HG02840 (cell line): Measurements from ENCODE around the gene GALNT11.

Source experiments
- ATAC-seq: cut with Tn5 transposase; IDR thresholded peaks from one replicate; pipeline ENCODE4 v1.9.1; 2021; ENCODE audit warnings: mild to moderate bottlenecking, moderate library complexity, moderate number of reproducible peaks; ENCODE audit not compliant: unreplicated experiment, low FRiP score

Gene GALNT11

DNA sequence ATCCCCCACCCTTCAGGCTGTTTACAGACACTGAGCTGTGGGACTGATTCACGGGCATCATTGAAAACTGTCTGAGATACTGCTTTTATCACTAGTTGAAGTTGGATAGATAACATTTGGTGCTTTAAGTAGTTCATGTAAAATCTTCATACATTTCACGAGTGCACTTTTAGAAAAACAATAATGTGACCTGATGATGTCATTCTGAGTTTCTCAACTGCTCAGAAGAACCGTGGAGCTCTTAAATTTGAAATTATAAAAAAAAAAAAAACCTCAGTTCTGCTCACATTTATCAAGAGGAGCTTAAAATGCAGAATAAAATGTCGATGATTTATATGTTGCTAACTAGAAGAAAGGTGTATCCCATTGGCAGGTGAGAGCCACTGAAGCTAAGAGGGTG is 81.5 kb downstream of the GALNT11 start:
- no peak for ATAC-seq

- ATAC-seq, result no peak
These were observed 82.5 kb downstream of the GALNT11 start for GRCh38 chr7:152107945-152108344.

DNA sequence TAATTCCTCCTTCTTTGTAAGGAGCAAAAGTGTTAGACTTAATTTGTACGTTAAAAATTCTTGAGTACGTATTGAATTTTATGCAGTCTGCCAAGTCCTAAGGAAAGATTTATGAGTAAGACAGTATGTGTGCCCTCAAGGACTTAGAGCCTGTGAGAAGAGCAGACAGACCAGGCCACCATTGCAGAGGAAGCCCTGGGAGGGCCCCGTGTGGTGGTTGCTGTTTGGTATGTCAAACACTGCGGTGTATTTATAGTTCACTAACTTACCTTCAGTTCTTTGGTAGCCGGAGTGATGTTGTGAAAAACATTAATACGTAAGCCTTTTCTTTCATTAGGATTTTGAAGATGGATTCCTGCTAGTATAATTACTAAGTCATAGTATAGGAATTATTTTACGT is 82.9 kb downstream of the GALNT11 start:
- no peak for ATAC-seq

DNA sequence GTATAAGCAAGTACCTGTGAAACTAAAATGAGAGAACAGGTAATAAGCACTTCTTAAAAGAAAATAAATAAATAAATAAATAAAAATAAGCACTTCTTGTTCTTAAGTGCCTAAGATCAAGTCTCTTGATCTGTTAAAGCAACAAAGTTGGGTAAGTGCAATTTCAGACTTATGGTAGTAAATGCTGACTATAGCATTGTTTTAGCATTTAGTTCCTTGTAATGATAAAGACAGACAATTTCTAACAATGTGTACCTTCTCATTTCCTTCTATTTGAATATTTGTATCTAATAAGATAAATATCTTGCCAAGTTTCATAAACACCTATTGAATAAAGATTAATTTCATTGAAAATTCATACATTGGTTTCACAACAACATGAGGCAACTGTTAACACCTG is 87.4 kb downstream of the GALNT11 start:
- no peak for ATAC-seq

GRCh38 chr7:152115021-152115718 is 89.7 kb downstream of the GALNT11 start:
- ATAC-seq, result no peak

DNA sequence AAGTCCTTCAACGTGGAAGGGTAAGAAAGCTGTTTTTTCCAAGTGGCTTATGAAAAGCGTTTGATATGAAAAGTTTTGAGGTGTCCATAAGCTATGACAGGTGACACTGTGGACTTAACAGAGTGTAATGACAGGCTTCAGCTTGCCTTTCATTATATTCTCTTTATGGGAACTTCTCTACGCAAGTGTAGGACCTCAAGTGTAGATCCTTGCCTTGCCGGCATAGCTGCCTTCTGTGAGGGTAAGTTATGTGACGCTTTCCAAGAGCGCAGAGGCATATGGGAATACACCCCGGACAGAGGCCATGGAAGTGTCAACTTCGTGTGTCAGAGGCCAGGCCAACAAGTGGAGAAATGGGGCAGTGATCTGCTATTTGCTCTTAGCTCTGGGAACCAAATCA is 91.9 kb downstream of the GALNT11 start:
- ATAC-seq, result no peak

DNA sequence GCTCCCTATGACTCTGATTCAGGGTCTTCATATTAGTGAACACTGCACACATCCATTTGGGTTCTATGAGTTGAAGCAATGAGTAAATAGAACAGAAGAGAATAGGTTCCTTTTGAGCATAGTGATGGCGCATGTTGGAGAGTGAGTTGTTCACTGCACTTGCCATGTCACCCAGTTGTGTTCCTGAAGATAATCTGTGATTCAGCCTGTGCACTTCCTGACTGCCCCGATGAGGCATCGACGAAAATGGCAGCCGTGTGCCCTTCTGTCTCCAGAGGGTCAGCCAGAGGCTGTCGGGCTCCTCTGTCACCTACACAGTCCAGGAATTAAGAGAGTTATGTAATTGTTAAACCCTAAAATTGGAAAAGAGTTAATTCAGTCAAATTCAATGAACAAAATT is 94.7 kb downstream of the GALNT11 start:
- no peak for ATAC-seq

- ATAC-seq, result no peak
These were observed 95.3 kb downstream of the GALNT11 start for GRCh38 chr7:152120776-152121175.

DNA sequence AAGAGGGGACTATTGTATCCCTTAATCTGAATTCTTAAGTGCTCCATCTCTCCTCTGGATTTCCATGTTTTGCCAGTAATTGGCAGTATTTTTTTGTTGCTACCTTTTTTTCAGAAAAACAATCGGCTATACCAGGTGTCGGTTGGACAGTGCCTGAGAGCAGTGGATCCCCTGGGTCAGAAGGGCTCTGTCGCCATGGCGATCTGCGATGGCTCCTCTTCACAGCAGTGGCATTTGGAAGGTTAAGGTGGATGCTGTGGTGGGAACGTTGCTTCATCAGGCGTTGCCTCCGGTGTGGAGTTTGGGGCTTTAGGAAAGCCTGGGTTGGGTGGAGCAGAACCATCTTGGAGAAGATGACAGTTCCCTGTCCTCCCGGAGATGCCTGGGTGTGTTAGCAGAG is 96.0 kb downstream of the GALNT11 start:
- ATAC-seq, result no peak

DNA sequence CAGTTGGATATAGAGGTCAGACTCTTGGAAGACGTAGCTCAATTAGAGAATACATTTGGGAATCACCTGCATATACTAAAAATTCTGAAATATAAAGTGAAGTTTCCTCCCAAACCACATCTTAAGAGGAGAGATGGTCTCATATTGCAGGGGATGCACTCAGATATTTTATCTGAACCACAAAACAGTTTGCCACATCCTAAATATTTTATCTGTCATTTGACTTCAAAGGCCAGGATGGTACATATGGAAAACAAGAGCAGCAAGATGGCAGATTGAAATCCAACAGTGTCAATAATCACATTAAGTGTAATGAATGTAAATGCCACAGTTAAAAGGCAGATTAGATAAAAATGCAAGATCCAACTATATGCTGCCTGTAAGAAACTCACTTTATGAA is 97.1 kb downstream of the GALNT11 start:
- no peak for ATAC-seq

- no peak for ATAC-seq
These were observed 101.3 kb downstream of the GALNT11 start for GRCh38 chr7:152126741-152127140.

DNA sequence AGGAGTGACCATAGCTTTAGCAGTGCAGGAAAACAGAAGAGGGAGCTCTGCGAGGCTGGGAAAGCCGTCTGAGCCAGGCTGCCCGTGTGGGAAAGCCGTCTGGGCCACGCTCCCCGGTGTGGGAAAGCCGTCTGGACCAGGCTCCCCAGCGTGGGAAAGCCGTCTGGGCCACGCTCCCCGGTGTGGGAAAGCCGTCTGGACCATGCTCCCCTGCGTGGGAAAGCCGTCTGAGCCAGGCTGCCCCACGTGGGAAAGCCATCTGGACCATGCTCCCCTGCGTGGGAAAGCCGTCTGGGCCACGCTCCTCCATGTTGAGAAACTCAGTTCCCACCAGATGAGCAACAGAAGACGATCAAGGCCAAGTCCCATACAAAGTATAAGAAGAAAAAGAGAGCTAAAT is 101.8 kb downstream of the GALNT11 start:
- no peak for ATAC-seq

- no peak for ATAC-seq
These were observed 102.8 kb downstream of the GALNT11 start for GRCh38 chr7:152128252-152128651.

- no peak for ATAC-seq
These were observed 103.4 kb downstream of the GALNT11 start for GRCh38 chr7:152128741-152129461.

DNA sequence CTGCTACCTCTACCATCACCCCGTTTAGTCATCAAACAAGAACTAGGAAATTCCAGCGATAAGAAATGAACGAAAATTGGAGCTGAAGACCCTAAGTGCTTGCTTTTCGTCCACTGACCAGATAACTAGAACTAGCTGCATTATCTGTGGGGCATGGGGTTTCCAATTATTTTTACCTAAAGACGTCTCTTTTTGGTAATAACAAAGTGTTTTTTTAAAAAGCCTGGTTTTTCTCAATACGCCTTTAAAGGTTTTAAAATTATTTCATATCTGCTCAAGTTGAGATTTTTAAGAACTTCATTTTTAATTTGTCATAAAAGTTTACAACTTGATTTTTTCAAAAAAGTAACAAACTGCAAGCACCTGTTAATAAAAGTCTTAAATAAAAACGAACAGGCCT is 104.2 kb downstream of the GALNT11 start:
- ATAC-seq, result no peak

GRCh38 chr7:152130658-152131590 is 105.5 kb downstream of the GALNT11 start:
- ATAC-seq, result no peak

- no peak for ATAC-seq
These were observed 106.6 kb downstream of the GALNT11 start for GRCh38 chr7:152131981-152132494.

GRCh38 chr7:152132812-152133211 is 107.3 kb downstream of the GALNT11 start:
- ATAC-seq, result no peak

DNA sequence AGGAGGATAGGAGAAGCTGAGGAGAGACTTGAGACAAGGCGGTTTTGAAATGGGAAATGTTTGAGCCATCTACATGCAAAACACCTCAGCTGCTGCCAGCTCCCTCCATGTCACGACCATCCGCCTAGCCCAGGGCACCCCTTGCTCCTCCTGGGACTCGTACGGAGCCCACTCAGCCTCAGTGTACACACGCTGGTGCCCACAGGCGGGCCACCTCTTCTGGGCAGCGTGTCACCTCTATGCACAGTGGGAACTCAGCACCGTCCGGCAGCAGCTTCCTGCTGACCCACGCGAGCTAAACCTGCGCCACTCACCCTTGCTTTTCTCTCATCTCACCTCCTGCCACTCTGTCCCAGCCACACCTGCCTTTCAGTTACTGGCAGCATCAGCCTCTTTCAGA is 108.3 kb downstream of the GALNT11 start:
- ATAC-seq, result no peak

DNA sequence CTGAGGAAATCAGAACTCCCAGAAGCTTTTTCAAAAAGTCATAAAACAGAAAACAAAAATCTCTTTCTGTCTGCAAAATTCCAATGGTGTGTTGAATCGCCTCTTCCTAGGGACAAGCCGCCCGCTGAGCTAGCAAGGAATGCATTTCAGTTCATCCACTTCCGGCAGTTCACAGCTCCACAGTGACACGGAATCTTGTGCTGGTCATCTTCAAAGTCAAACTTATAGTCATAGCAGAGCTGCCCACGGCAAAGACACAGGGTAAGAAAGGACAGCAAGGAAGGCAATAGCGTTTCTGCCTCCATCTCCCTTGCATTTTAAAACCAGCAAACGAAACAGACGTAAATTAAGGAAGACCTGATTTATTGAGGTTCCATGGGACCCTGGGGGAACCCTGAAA is 111.2 kb downstream of the GALNT11 start:
- no peak for ATAC-seq

- ATAC-seq, result no peak
These were observed 112.1 kb downstream of the GALNT11 start for GRCh38 chr7:152137476-152138025.
